A549 (cell line): Measurements from ENCODE around the gene LRRC4C.

Experiments
- EP300 ChIP-seq, 2 experiments: fragments of >200 bp; sonication (Bioruptor Twin); formaldehyde crosslinking; IDR thresholded peaks; 2 replicates in 1 of 2; 3 replicates in 1 of 2; pipeline ENCODE4 v1.6.1; 2016 to 2017
- FOSL2 ChIP-seq, 2 experiments: fragments of 450-650 bp in 1 of 2; fragments of >200 bp in 1 of 2; sonication (Bioruptor Twin) in 1 of 2; formaldehyde crosslinking; IDR thresholded peaks; 2 replicates each; pipeline versions ENCODE4 v1.5.0 to v1.6.1; 2016 to 2020; ENCODE audit warnings: mild to moderate bottlenecking in 1 of 2, moderate library complexity in 1 of 2
- HOXB5 ChIP-seq: fragments of 250-450 bp; sonication (Bioruptor Pico); IDR thresholded peaks from 2 replicates; pipeline ENCODE4 v1.5.0; 2020; ENCODE audit warnings: mild to moderate bottlenecking, moderate library complexity
- KDM5A ChIP-seq: fragments of 200-600 bp; sonication (generic); IDR thresholded peaks from 2 replicates; pipeline ENCODE4 v1.6.1; 2016; ENCODE audit warnings: antibody characterized with exemption, mild to moderate bottlenecking
- MAZ ChIP-seq: fragments of 150-350 bp; IDR thresholded peaks from 2 replicates; pipeline ENCODE4 v1.6.1; 2014; ENCODE audit warnings: antibody characterized with exemption, low read depth, low read length, borderline replicate concordance
- NFE2L2 ChIP-seq: fragments of 150-350 bp; conservative IDR thresholded peaks from 2 replicates; pipeline ENCODE4 v1.6.1; 2014; ENCODE audit warnings: low read length
- POLR2A ChIP-seq: IDR thresholded peaks from 2 replicates; pipeline ENCODE4 v1.6.1; 2012; ENCODE audit warnings: mild to moderate bottlenecking, low read length
- SMC3 ChIP-seq: fragments of >200 bp; sonication (Bioruptor Twin); formaldehyde crosslinking; IDR thresholded peaks from 3 replicates; pipeline ENCODE4 v1.6.1; 2018; ENCODE audit warnings: inconsistent platforms
- TF ChIP-seq, protein P1 (sequence below): fragments of >200 bp; sonication (Bioruptor Twin); formaldehyde crosslinking; IDR thresholded peaks from 3 replicates; pipeline ENCODE4 v1.5.1; 2016
- TF ChIP-seq, protein P2 (sequence below): fragments of 450-650 bp; IDR thresholded peaks from 2 replicates; pipeline ENCODE4 v1.6.1; 2014; ENCODE audit warnings: antibody characterized with exemption

GRCh38 chr11:40434926-40435325 is 1024.5 kb downstream of the LRRC4C start:
- TF ChIP-seq HOXB5 (CRISPR knock-in tag) (no peak), POLR2A (no peak), EP300 (IDR thresholded peaks at IDR 0.05) (no peak), FOSL2 (IDR thresholded peaks at IDR 0.05) (no peak), FOSL2 (CRISPR knock-in tag; IDR thresholded peaks at IDR 0.05) (no peak), SMC3 (no peak), KDM5A (no peak), MAZ (no peak), NFE2L2 (no peak)
- TF ChIP-seq, protein P1, sequence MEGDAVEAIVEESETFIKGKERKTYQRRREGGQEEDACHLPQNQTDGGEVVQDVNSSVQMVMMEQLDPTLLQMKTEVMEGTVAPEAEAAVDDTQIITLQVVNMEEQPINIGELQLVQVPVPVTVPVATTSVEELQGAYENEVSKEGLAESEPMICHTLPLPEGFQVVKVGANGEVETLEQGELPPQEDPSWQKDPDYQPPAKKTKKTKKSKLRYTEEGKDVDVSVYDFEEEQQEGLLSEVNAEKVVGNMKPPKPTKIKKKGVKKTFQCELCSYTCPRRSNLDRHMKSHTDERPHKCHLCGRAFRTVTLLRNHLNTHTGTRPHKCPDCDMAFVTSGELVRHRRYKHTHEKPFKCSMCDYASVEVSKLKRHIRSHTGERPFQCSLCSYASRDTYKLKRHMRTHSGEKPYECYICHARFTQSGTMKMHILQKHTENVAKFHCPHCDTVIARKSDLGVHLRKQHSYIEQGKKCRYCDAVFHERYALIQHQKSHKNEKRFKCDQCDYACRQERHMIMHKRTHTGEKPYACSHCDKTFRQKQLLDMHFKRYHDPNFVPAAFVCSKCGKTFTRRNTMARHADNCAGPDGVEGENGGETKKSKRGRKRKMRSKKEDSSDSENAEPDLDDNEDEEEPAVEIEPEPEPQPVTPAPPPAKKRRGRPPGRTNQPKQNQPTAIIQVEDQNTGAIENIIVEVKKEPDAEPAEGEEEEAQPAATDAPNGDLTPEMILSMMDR = no peak
- TF ChIP-seq, protein P2, sequence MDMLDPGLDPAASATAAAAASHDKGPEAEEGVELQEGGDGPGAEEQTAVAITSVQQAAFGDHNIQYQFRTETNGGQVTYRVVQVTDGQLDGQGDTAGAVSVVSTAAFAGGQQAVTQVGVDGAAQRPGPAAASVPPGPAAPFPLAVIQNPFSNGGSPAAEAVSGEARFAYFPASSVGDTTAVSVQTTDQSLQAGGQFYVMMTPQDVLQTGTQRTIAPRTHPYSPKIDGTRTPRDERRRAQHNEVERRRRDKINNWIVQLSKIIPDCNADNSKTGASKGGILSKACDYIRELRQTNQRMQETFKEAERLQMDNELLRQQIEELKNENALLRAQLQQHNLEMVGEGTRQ = no peak
